Measurements from ENCODE around the gene ZDHHC1. TPM values are rescaled to one million over a fixed set of nuclear protein-coding genes. Genes with fewer than 3 reads are reported as not detected.

The ZDHHC1 gene
- total and polyA plus RNA-seq, 2 of the 13 experiments (the other 11 are each of a cell fraction or from before 2014, with no cell fraction given), result 0.51 to 1.1 TPM

- TF ChIP-seq UBTF (CRISPR knock-in tag; IDR thresholded peaks at IDR 0.05), result peak; percentile 80
- peak; percentile 54; the same call in 1 of the 2 replicates for TF ChIP-seq RXRA (CRISPR knock-in tag; IDR thresholded peaks at IDR 0.05)
- no peak for TF ChIP-seq SCMH1 (CRISPR knock-in tag; IDR thresholded peaks at IDR 0.05; ENCODE audit: borderline replicate concordance)
- TF ChIP-seq ZNF230 (CRISPR knock-in tag; IDR thresholded peaks at IDR 0.05), result 0 out of 2 replicates have a peak, but pooled peaks have one; percentile 39
- peak; percentile 93 for TF ChIP-seq ZNF263 (CRISPR knock-in tag; IDR thresholded peaks at IDR 0.05)
- TF ChIP-seq SMARCC2 (IDR thresholded peaks at IDR 0.05), result no peak
- 0 out of 2 replicates have a peak, but pooled peaks have one; percentile 6 for TF ChIP-seq SMC3 (IDR thresholded peaks at IDR 0.05; ENCODE audit: low read length)
- TF ChIP-seq ESRRA (CRISPR knock-in tag; IDR thresholded peaks at IDR 0.05; ENCODE audit: low read depth), result peak; percentile 77; the same call in 1 of the 2 replicates
- peak; percentile 53 for TF ChIP-seq SAP130 (CRISPR knock-in tag; IDR thresholded peaks at IDR 0.05; ENCODE audit: low read depth)
- peak; percentile 59 for TF ChIP-seq HNF4A (CRISPR knock-in tag; IDR thresholded peaks at IDR 0.05)
- no peak for TF ChIP-seq ZBTB4 (CRISPR knock-in tag; IDR thresholded peaks at IDR 0.05; ENCODE audit: borderline replicate concordance)
- TF ChIP-seq ZNF44 (CRISPR knock-in tag; IDR thresholded peaks at IDR 0.05), result no peak
- peak; percentile 26; the same call in 1 of the 2 replicates for TF ChIP-seq RXRB (CRISPR knock-in tag; IDR thresholded peaks at IDR 0.05; ENCODE audit: borderline replicate concordance)
- no peak for TF ChIP-seq ERF (CRISPR knock-in tag; IDR thresholded peaks at IDR 0.05)
- TF ChIP-seq TARDBP (CRISPR knock-in tag; IDR thresholded peaks at IDR 0.05), result 0 out of 2 replicates have a peak, but pooled peaks have one; percentile 46
- TF ChIP-seq HNRNPL (IDR thresholded peaks at IDR 0.05; ENCODE audit: low read depth, low read length), result peak; percentile 88
- no peak for TF ChIP-seq ARHGAP35 (CRISPR knock-in tag; IDR thresholded peaks at IDR 0.05; ENCODE audit: borderline replicate concordance)
Observed at GRCh38 chr16:67459066-67459860, 43.0 kb upstream of the ZDHHC1 start (continued).

Measured in HepG2 (cell line).